ENCODE data around the gene SP110. TPM values are rescaled to one million over a fixed set of nuclear protein-coding genes. Genes with fewer than 3 reads are reported as not detected.

The SP110 gene
- total RNA-seq, 3 donors from 2014 or later, result 17.4 to 23.0 (median 22.9) TPM

DNA sequence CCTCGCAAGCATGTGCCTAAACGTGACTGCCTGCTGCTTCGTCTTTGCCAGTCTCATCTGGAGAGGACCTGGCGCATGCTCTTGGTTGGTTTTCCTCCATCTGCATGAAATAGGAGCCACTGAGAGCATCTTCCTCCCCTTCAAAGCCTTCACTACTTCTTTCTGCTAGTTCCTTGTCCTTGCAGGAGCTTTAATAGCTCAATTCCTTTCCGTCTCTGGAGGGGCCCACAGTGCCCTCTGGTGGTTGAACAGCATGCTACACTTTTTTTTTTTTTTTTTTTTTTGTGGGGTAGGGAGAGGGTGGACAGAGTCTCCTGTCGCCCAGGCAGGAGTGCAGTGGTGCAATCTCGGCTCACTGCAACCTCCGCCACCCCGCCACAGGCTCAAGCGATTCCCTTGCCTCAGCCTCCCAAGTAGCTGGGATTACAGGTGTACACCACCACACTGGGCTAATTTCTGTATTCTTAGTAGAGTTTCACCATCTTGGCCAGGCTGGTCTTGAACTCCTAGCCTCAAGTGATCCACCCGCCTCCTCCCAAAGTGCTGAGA lies 59.6 kb downstream of the SP110 start:
- TF ChIP-seq, protein P1, sequence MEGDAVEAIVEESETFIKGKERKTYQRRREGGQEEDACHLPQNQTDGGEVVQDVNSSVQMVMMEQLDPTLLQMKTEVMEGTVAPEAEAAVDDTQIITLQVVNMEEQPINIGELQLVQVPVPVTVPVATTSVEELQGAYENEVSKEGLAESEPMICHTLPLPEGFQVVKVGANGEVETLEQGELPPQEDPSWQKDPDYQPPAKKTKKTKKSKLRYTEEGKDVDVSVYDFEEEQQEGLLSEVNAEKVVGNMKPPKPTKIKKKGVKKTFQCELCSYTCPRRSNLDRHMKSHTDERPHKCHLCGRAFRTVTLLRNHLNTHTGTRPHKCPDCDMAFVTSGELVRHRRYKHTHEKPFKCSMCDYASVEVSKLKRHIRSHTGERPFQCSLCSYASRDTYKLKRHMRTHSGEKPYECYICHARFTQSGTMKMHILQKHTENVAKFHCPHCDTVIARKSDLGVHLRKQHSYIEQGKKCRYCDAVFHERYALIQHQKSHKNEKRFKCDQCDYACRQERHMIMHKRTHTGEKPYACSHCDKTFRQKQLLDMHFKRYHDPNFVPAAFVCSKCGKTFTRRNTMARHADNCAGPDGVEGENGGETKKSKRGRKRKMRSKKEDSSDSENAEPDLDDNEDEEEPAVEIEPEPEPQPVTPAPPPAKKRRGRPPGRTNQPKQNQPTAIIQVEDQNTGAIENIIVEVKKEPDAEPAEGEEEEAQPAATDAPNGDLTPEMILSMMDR (IDR thresholded peaks at IDR 0.05), result peak; percentile 60
- Histone ChIP-seq H3K9me3 (no peaks in the 10 kb centered on the region), H3K36me3 (ENCODE audit: low read depth) (no peaks in the 10 kb centered on the region), H3K4me1 (ENCODE audit: low read depth) (peaks cover 3% of the 10 kb centered on the region), H3K4me3 (no peak overlapping the region)
- intact Hi-C loops (cut with DNase I, micrococcal nuclease), result no loop called here
- DNase-seq, result peak in 2 of 3 donors; percentile 56 to 64
- ATAC-seq, result peak; percentile 88

DNA sequence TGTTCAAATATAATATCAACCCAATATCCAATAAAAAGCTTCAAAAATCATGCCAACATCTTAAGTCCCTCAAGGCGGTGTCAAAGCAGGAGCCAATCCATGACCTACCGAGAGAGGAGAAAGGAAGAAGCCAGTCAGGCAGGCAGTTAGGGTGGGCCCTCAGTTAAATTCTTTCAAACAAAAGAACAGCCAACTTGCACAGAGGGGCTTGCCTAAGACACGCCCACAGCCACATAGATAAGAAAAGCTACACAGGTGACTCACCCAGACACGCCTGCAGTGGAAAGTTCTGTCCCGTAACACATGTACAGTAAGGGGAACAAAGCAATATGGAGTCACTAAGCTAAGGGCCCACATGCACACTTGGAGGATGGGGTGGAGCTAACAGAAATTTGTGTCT lies 61.3 kb downstream of the SP110 start:
- H3K9me3 ChIP-seq, result no peaks in the 10 kb centered on the region
- H3K36me3 ChIP-seq (ENCODE audit: low read depth), result no peaks in the 10 kb centered on the region
- TF ChIP-seq, protein P1 (IDR thresholded peaks at IDR 0.05), result no peak
- H3K4me1 ChIP-seq (ENCODE audit: low read depth), result no peaks in the 10 kb centered on the region
- ATAC-seq (peak; percentile 54), DNase-seq (no peak)
- no peak overlapping the region for H3K4me3 ChIP-seq
- intact Hi-C loops (cut with DNase I, micrococcal nuclease), result loop anchor here (10.0 kb wide), 2 partner anchors 134 to 144 kb away; no protein-coding TSS in a partner anchor

DNA sequence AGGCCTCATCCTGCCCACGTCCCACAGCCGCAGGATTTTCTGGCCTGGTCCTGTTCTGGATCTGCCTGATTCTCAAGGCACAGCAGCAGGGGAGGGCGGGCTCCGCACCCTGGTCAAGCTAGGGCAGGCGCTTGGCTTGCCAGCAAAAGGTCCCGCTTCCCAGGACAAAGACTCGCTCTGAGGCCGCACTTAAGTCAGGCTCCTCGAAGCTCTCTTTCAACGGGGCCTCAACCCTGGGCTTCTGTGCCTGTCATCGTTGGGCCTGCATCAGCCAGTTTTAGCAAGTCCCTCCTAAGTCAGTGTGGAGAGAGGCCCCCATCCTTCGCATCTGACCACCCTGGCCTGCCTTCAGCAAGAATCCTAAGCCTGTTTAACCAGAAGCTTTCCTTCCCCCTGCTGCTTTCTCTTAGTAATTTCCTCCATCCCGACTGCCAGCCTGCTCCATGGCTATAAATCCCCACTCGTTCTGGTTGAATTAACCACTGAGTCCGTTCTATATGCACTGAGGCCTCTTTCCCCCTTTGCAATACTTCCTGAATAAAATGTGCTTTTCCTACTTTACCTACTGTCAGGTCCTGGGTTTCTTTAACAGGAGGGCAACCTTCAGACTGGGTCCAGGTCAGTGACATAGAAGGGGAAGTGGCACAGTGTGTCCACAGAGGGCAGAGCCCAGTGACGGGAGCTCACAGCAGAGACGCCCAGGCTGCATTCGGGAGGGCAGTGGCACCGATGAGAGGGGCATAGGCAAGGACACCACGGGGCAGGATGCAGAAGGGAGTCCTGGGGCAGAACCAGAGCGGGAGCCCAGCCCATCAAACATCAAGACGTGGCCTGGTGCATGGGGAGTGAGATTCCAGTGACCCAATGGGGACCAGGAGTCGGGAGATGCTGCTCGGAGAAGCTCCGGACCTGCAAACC lies 62.7 kb downstream of the SP110 start:
- TF ChIP-seq, protein P1 (IDR thresholded peaks at IDR 0.05), result no peak
- Histone ChIP-seq H3K4me3 (no peak overlapping the region), H3K4me1 (ENCODE audit: low read depth) (no peaks in the 10 kb centered on the region), H3K36me3 (ENCODE audit: low read depth) (no peaks in the 10 kb centered on the region), H3K9me3 (no peaks in the 10 kb centered on the region)
- ATAC-seq, result no peak
- DNase-seq, result no peak
- intact Hi-C loops (cut with DNase I, micrococcal nuclease), result loop anchor here (10.0 kb wide), 2 partner anchors 132 to 142 kb away; no protein-coding TSS in a partner anchor

GRCh38 chr2:230155359-230155758 lies 64.4 kb downstream of the SP110 start:
- no peaks in the 10 kb centered on the region for H3K4me1 ChIP-seq (ENCODE audit: low read depth)
- ATAC-seq (no peak), DNase-seq (no peak)
- no peak overlapping the region for H3K4me3 ChIP-seq
- intact Hi-C loops (cut with DNase I, micrococcal nuclease), result loop anchor here (10.0 kb wide), 2 partner anchors 131 to 141 kb away; no protein-coding TSS in a partner anchor
- no peaks in the 10 kb centered on the region for H3K36me3 ChIP-seq (ENCODE audit: low read depth)
- TF ChIP-seq, protein P1 (IDR thresholded peaks at IDR 0.05), result no peak
- H3K9me3 ChIP-seq, result no peaks in the 10 kb centered on the region

- Histone ChIP-seq H3K36me3 (ENCODE audit: low read depth) (no peaks in the 10 kb centered on the region), H3K4me1 (ENCODE audit: low read depth) (no peaks in the 10 kb centered on the region), H3K9me3 (no peaks in the 10 kb centered on the region), H3K4me3 (no peak overlapping the region)
- TF ChIP-seq, protein P1 (IDR thresholded peaks at IDR 0.05), result no peak
- intact Hi-C loops (cut with DNase I, micrococcal nuclease), result loop anchor here (10.0 kb wide), 2 partner anchors 129 to 139 kb away; no protein-coding TSS in a partner anchor
- ATAC-seq, result no peak
- no peak for DNase-seq
These were observed 66.3 kb downstream of the SP110 start for GRCh38 chr2:230153390-230153976.
